ENCODE measurements around the gene SPEG. TPM values are rescaled to one million over a fixed set of nuclear protein-coding genes. Genes with fewer than 3 reads are reported as not detected.

SPEG gene
- total and polyA plus RNA-seq, 2 of the 8 experiments (the other 6 are each of a cell fraction or from before 2014, with no cell fraction given), result 19.9 to 32.0 TPM

DNA sequence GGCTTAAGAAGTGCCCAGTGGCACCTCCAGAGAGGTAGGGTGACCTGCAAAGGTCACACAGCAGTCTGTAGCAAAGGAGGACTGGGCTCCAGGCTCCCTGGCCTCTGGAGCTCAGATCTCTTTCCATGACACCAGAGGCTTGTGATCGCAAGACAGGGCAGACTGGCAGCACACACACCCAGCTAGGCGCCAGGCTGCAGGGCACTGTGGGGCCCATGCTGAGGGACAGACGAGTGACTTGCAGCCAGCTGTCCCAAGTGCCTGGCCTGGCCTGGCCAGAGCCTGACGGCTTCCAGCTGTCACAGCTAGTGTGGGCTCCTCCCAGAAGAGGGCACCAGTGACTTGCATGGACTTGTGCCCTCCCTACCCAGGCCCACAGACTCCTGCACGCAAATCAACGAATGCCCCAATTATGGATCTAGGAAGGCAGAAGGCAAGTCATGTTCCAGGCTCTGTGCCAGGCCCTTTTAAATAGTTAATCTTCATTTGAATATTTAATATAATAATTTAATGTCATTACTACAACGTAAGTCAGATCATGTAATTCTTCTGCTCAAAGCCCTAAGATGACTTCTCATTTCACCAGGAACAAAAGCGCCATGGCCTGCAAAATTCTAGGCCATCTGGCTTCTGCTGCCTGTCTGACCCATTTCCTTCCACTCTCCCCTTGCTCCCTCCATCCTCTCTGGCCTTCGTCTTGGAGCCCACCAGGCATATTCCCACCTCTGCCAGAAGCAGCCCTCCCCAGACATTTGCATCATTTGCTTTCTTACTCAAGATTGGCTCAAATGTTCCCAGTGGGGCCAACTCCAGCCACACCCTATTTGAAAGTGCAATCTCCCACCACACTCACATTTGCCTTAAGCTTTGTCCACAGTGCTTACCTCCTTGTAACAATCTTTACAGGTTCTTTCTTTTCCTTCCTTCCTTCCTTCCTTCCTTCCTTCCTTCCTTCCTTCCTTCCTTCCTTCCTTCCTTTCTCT lies 3.7 kb upstream of the SPEG start:
- Histone ChIP-seq H3K27me3 (replicated peaks in 1 of 4; ENCODE audit: control insufficient read depth in 3 of 4, extremely low read depth in 1 of 4, insufficient read depth in 3 of 4, low read length in 3 of 4) (peaks cover 0 to 13% (median 10%) of the 10 kb centered on the region in 4 experiments; a peak in 6 of 7 replicates), H4K20me1 (replicated peaks in 1 of 2; ENCODE audit: control insufficient read depth in 1 of 2, insufficient read depth in 2 of 2, low read length in 2 of 2) (no peaks in the 10 kb centered on the region), H3K4ac (replicated peaks; ENCODE audit: insufficient read length, low read depth, low read length) (no peak overlapping the region), H3K23me2 (ENCODE audit: low read depth, low read length) (peaks cover 6% of the 10 kb centered on the region; the same call in 1 of the 2 replicates), H4K8ac (ENCODE audit: extremely low read depth, insufficient read depth, low read length) (no peak overlapping the region), H3K9ac (replicated peaks in 1 of 4; ENCODE audit: extremely low read depth in 1 of 4, low read depth in 3 of 4, low read length in 3 of 4) (no peak overlapping the region), H2AK5ac (ENCODE audit: low read depth, low read length) (no peak overlapping the region), H3K4me1 (replicated peaks in 1 of 4; ENCODE audit: control insufficient read depth in 3 of 4, insufficient read depth in 4 of 4, low read length in 3 of 4) (peaks cover 0 to 13% (median 7%) of the 10 kb centered on the region in 4 experiments; a peak in 5 of 7 replicates), H2BK12ac (ENCODE audit: low read depth, low read length) (no peak overlapping the region; the same call in 1 of the 2 replicates), H3K79me1 (ENCODE audit: low read depth, low read length) (no peaks in the 10 kb centered on the region), H3K4me3 (ENCODE audit: extremely low read depth in 1 of 4, insufficient read depth in 2 of 4, low read depth in 3 of 4, low read length in 4 of 4) (no peak overlapping the region), H2BK120ac (replicated peaks; ENCODE audit: low read depth, low read length) (no peak overlapping the region), H3K79me2 (ENCODE audit: control insufficient read depth in 1 of 2, insufficient read depth in 2 of 2, low read length in 2 of 2) (no peaks in the 10 kb centered on the region), H2AFZ (ENCODE audit: low read length) (no peak overlapping the region), H3K9me3 (ENCODE audit: insufficient read depth in 2 of 2, low read depth in 1 of 2, low read length in 1 of 2) (no peaks in the 10 kb centered on the region), H3K4me2 (ENCODE audit: insufficient read depth in 1 of 2, low read depth in 2 of 2, low read length in 2 of 2) (no peak overlapping the region), H3K14ac (ENCODE audit: insufficient read length) (no peak overlapping the region), H3K27ac (ENCODE audit: low read depth, low read length) (no peak overlapping the region), H3K23ac (ENCODE audit: insufficient read length) (no peak overlapping the region), H2BK5ac (ENCODE audit: low read depth, low read length) (peak overlapping the region; percentile 38; the same call in 1 of the 2 replicates), H2BK15ac (ENCODE audit: low read length) (0 out of 2 replicates have a peak overlapping the region, but pooled peaks have one; percentile 95), H3K56ac (replicated peaks; ENCODE audit: insufficient read length, low read depth, low read length) (no peak overlapping the region), H4K91ac (replicated peaks; ENCODE audit: insufficient read length, low read length) (no peak overlapping the region), H3K18ac (ENCODE audit: extremely low read depth, low read length) (no peak overlapping the region), H2BK20ac (ENCODE audit: low read length) (no peak overlapping the region), H3K36me3 (ENCODE audit: control insufficient read depth in 2 of 4, insufficient read depth in 4 of 4, low read length in 3 of 4) (no peaks in the 10 kb centered on the region), H4K5ac (ENCODE audit: insufficient read length, low read depth, low read length) (no peak overlapping the region)
- POLR2A ChIA-PET (ENCODE audit: partially characterized antibody), result interaction anchor here (0.6 to 0.8 kb wide), 3 partner anchors 11 to 82 kb away, joined by 3 read pairs; no protein-coding TSS in a partner anchor
- DNase-seq (ENCODE audit: low read depth in 1 of 2, low spot score in 2 of 2) (no peak), FAIRE-seq (no peak)
- CTCF ChIA-PET (ENCODE audit: partially characterized antibody), result interaction anchor here (0.6 to 88.6 kb wide), 6 partner anchors 8 to 401 kb away, joined by 3 to 7248 read pairs (median 12); partner anchors contain the start of genes ASIC4, CHPF, DES and GMPPA
- whole genome bisulfite sequencing, 2 experiments (ENCODE audit: extremely low coverage in 1 of 2, insufficient coverage in 1 of 2, insufficient read length in 1 of 2, insufficient replicate concordance in 2 of 2, low coverage in 1 of 2, low lambda C conversion rate in 2 of 2, missing lambda C conversion rate in 1 of 2), result 78% methylated on average over 9 of the region's 9 CpGs; no CpG with 5 or more reads in 1 of the 2 experiments
- TF ChIP-seq ZNF274 (IDR thresholded peaks at IDR 0.05; ENCODE audit: borderline replicate concordance, extremely low read depth, low read length) (no peak), JUND (IDR thresholded peaks at IDR 0.05; ENCODE audit: low read length) (no peak), SP4 (IDR thresholded peaks at IDR 0.05; ENCODE audit: low read length) (no peak), POLR2AphosphoS5 (IDR thresholded peaks at IDR 0.05; ENCODE audit: low read depth, low read length) (no peak), SP1 (IDR thresholded peaks at IDR 0.05; ENCODE audit: low read depth, low read length) (no peak), MAX (IDR thresholded peaks at IDR 0.05) (no peak), CBX8 (IDR thresholded peaks at IDR 0.05; ENCODE audit: borderline replicate concordance, low read depth, low read length) (no peak), RAD21 (IDR thresholded peaks at IDR 0.05 in 1 of 2, conservative IDR thresholded peaks at IDR 0.05 in 1 of 2; ENCODE audit: low read depth in 2 of 2, low read length in 2 of 2) (peak; percentile 44 to 63)
- TF ChIP-seq, protein P1, sequence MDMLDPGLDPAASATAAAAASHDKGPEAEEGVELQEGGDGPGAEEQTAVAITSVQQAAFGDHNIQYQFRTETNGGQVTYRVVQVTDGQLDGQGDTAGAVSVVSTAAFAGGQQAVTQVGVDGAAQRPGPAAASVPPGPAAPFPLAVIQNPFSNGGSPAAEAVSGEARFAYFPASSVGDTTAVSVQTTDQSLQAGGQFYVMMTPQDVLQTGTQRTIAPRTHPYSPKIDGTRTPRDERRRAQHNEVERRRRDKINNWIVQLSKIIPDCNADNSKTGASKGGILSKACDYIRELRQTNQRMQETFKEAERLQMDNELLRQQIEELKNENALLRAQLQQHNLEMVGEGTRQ (IDR thresholded peaks at IDR 0.05; ENCODE audit: low read length), result no peak
